ENCODE data around the gene ANKRD36C. TPM values are rescaled to one million over a fixed set of nuclear protein-coding genes. Genes with fewer than 3 reads are reported as not detected.
"Not testable (repeated sequence)": the region's sequence is repeated elsewhere in the genome, so short reads cannot be mapped to it uniquely, and the experiment has no call there.

Gene ANKRD36C
- total RNA-seq, 4 donors from 2014 or later = 11.8 to 113 (median 22.3) TPM

DNA sequence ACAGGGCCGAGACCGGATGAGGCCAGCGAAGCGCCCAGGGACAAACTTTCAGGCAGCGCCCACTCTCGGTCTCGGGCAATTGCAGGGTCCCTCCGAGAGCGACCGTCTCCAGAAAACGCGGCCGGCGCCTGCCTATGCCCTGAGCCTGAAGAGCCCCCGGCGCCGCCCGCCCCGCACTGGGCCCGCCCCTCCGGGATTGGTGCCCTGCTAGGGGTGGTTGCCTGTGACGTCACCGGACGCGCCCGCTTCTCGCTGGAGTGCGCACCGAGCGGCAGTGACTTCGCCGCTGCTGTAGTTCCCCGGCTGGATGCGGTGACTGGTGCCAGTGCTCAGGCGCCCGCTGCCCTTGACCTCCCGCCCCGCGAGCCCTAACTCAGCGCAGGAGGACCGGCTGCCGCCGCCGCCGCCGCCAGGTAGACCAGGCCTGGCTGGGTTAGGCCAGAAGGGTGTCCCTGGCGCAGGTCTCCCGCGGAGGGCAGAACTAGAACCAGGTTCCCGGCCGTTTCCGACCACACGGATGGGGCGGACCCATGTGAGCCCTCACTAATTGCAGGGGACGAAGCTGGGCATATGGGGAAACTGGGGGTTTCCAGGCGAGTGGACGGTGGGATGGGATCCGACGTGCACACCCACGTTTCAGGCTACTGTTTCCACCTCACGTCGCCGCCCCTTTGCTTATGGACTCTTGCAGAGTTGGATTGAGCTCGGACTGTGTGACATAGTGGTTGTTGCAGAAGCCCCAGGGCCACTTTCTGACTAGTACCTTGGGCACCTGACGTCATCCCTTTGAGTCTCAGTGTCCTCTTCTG, 18.9 kb upstream of the ANKRD36C start:
- DNase-seq (ENCODE audit: low spot score in 2 of 2) = peak; percentile 96 to 97
- Histone ChIP-seq H3K4me3 (peak overlapping the region; percentile 60), H3K27ac (peak overlapping the region; percentile 69), H3K4me1 (peaks cover 10% of the 10 kb centered on the region)
- H3K36me3 ChIP-seq, H3K9me3 ChIP-seq, H3K27me3 ChIP-seq: not testable (repeated sequence)
- peak in 1 of 2 donors; percentile 16 for TF ChIP-seq POLR2A (IDR thresholded peaks at IDR 0.05)
- 4% methylated on average over 5 of the region's 65 CpGs for WGBS

GRCh38 chr2:96009833-96010232, 18.2 kb upstream of the ANKRD36C start:
- peak overlapping the region; percentile 69 for H3K27ac ChIP-seq
- WGBS = 0% methylated on average over 5 of the region's 10 CpGs

GRCh38 chr2:96008051-96008450, 16.4 kb upstream of the ANKRD36C start:
- not testable (repeated sequence) for H3K9me3 ChIP-seq; H3K4me3 ChIP-seq; DNase-seq (ENCODE audit: low spot score in 2 of 2); H3K36me3 ChIP-seq; H3K27ac ChIP-seq; H3K27me3 ChIP-seq
- peaks cover 10% of the 10 kb centered on the region for H3K4me1 ChIP-seq
- WGBS = 77% methylated on average over 6 of the region's 6 CpGs

More at GRCh38 chr2:96009833-96010232, 18.2 kb upstream of the ANKRD36C start:
- H3K4me3 ChIP-seq = peak overlapping the region; percentile 60
- H3K4me1 ChIP-seq = peaks cover 10% of the 10 kb centered on the region
- H3K27me3 ChIP-seq; H3K36me3 ChIP-seq; DNase-seq (ENCODE audit: low spot score in 2 of 2); H3K9me3 ChIP-seq: not testable (repeated sequence)

DNA sequence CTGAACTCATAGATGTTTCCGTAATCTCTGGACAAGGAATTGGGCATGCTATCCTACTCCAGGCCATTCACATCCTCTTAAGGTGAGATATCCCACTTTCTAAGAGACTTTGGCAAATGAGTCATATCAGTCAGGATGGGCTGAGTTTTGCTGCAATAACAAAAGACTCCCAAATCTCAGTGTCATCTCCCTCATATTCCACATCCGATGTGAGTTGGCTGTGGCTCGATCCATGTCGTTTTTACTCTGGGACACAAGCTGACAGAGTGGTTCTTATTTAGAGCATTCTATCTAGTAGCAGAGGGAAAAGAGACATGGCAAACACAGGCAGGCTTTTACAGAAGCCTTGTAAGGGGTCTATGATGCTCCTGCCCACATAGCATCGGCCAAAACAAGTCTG, 14.6 kb upstream of the ANKRD36C start:
- DNase-seq (ENCODE audit: low spot score in 2 of 2); H3K36me3 ChIP-seq; H3K4me1 ChIP-seq; H3K9me3 ChIP-seq; H3K4me3 ChIP-seq; H3K27ac ChIP-seq; H3K27me3 ChIP-seq: not testable (repeated sequence)
- WGBS = 91% methylated on average over 5 of the region's 5 CpGs

DNA sequence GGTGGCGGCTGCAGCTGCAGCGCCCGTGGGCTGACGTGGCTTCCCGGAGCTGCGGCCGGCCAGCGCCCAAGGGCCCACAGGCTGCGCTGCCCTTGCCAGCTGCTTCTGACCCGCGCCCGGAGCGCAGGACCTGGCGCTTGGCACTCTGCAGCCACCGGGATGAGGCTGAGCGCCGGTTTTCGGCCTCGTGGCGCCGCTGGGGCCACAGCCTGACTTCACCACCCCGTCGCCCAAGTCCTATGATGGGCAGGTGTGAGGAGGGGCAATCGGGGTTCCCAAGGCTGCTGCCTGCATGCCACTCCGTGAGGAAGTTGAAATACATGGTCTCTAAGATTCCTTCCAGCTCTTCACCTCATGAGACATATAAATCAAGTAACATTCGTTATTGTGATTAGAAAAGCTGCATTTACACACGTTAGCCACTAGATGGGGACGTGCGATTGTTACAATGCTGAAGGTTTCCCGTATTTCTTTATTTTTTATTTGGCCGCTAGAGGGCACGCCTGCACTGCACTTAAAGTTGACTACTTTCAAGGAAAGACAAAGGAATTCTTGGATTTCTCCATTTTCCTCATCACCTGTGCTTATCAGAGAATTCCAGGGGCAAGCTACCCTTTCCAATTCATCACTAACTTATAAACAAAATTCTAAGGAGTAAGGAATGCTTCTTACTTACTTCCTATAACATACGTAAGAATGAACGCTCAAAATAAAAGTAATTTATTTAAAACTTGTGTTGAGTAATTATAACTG, 1.1 kb upstream of the ANKRD36C start:
- not testable (repeated sequence) for H3K9me3 ChIP-seq, H3K36me3 ChIP-seq, H3K4me1 ChIP-seq, H3K27me3 ChIP-seq
- H3K27ac ChIP-seq = peak overlapping the region; percentile 88
- WGBS = 12% methylated on average over 13 of the region's 34 CpGs
- peak in 1 of 2 donors; percentile 74 for DNase-seq (ENCODE audit: low spot score in 2 of 2)
- H3K4me3 ChIP-seq = peak overlapping the region; percentile 71
- peak; percentile 74 to 98 for TF ChIP-seq CTCF (IDR thresholded peaks at IDR 0.05)

- H3K36me3 ChIP-seq, H3K27me3 ChIP-seq, H3K4me1 ChIP-seq, H3K9me3 ChIP-seq: not testable (repeated sequence)
- Histone ChIP-seq H3K27ac (peak overlapping the region; percentile 88), H3K4me3 (peak overlapping the region; percentile 71)
- WGBS = no CpG with 5 or more reads among the region's 39 CpGs
- peak in 1 of 2 donors; percentile 69 for DNase-seq (ENCODE audit: low spot score in 2 of 2)
Observed at GRCh38 chr2:95992102-95992501, 478 bp upstream of the ANKRD36C start.

GRCh38 chr2:95990884-95991283, 740 bp downstream of the ANKRD36C start:
- WGBS = 2% methylated on average over 6 of the region's 6 CpGs
- not testable (repeated sequence) for DNase-seq (ENCODE audit: low spot score in 2 of 2)

DNA sequence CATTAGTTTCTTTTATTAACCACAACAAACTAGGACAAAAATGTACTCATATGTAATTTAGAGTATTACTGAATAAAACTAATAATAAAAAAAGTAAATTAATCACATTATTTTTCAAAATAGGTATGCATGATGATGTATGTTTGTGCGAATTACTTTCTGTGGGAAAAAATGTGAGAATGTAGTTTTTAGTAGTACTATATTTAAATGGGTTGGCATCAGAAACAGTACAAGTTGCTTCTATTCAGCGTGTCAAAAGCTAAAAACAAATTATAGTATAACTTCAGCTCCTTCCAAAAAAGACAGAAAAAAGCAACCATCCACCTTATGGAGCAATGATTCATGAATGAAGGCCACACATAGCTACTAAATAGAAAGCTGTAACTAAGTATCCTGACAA, 40.0 kb downstream of the ANKRD36C start:
- not testable (repeated sequence) for H3K4me3 ChIP-seq; H3K4me1 ChIP-seq; H3K36me3 ChIP-seq; DNase-seq (ENCODE audit: low spot score in 2 of 2); H3K27ac ChIP-seq; H3K27me3 ChIP-seq; H3K9me3 ChIP-seq
- WGBS = 56% methylated on average over 2 of the region's 2 CpGs

More at GRCh38 chr2:95990884-95991283, 740 bp downstream of the ANKRD36C start:
- not testable (repeated sequence) for H3K4me1 ChIP-seq, H3K27me3 ChIP-seq, H3K27ac ChIP-seq, H3K9me3 ChIP-seq, H3K36me3 ChIP-seq
- H3K4me3 ChIP-seq = peak overlapping the region; percentile 71

DNA sequence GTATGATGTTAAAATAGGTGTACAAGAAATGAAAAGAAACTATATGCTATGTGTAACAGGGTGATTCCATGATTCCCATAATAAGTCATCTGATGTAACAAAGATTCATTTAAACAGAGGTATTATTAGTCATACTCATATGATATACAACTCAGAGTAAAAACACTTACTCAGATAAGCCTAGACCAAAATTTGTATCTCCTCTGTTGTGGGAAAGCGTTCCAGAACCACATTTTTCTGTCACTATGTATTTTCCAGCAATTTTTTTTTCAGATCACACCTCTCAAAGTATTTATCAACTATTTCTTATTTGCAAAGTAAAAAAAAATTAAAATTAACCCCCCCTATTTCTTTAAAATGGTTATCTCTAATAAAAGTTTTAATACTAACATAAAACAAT, 43.6 kb downstream of the ANKRD36C start:
- not testable (repeated sequence) for H3K4me3 ChIP-seq; H3K4me1 ChIP-seq; H3K27me3 ChIP-seq; DNase-seq (ENCODE audit: low spot score in 2 of 2); H3K9me3 ChIP-seq; H3K27ac ChIP-seq; H3K36me3 ChIP-seq
- 77% methylated on average over 1 of the region's 1 CpG for WGBS

- WGBS = 92% methylated on average over 11 of the region's 11 CpGs
- not testable (repeated sequence) for H3K4me1 ChIP-seq, H3K27ac ChIP-seq, H3K27me3 ChIP-seq, H3K9me3 ChIP-seq, H3K36me3 ChIP-seq, H3K4me3 ChIP-seq
- peak; percentile 56 to 74 for DNase-seq (ENCODE audit: low spot score in 2 of 2)
Observed at GRCh38 chr2:95939947-95940346, 51.7 kb downstream of the ANKRD36C start.

GRCh38 chr2:95930740-95931139, 60.9 kb downstream of the ANKRD36C start:
- H3K36me3 ChIP-seq; H3K4me1 ChIP-seq; DNase-seq (ENCODE audit: low spot score in 2 of 2); H3K9me3 ChIP-seq; H3K27me3 ChIP-seq; H3K4me3 ChIP-seq; H3K27ac ChIP-seq: not testable (repeated sequence)
- 94% methylated on average over 3 of the region's 3 CpGs for WGBS

DNA sequence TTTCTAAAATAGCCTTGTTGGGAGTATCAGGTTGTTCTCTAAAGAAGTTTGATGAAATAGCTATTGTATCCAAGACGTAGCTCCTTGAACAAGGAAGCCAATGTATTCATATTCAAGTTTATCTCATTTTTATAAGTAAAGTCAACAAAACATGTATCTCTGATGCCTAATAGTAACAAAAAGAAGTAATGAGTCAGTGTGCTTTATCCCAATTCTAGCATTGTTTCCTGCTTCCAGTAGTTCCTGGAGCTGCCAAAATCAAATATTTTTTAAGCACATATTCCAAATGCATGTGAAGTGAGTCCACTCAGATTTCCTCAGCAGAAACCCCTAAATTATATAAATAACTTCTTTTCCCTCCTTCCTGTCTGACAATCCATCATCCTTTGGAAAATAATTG, 74.6 kb downstream of the ANKRD36C start:
- 89% methylated on average over 1 of the region's 1 CpG for WGBS
- not testable (repeated sequence) for H3K4me1 ChIP-seq; H3K9me3 ChIP-seq; H3K27ac ChIP-seq; DNase-seq (ENCODE audit: low spot score in 2 of 2); H3K27me3 ChIP-seq; H3K4me3 ChIP-seq
- H3K36me3 ChIP-seq = peaks cover 28% of the 10 kb centered on the region

GRCh38 chr2:95915131-95915530, 76.5 kb downstream of the ANKRD36C start:
- not testable (repeated sequence) for H3K4me3 ChIP-seq; H3K27me3 ChIP-seq; H3K27ac ChIP-seq; DNase-seq (ENCODE audit: low spot score in 2 of 2); H3K9me3 ChIP-seq; H3K4me1 ChIP-seq
- peaks cover 21% of the 10 kb centered on the region for H3K36me3 ChIP-seq

Data from suprapubic skin (tissue), 4 donors.